A673 (cell line): ENCODE measurements around the gene DGKQ.

ENCODE experiments used
- EZH2 ChIP-seq: fragments of 200-600 bp; sonication (generic); IDR thresholded peaks from 2 replicates; pipeline ENCODE4 v1.6.1; 2017; ENCODE audit warnings: borderline replicate concordance, low read depth, mild to moderate bottlenecking, mixed read lengths, antibody characterized with exemption, low read length; ENCODE audit not compliant: poor library complexity, severe bottlenecking
- TF ChIP-seq, protein P1 (sequence below): fragments of 300-800, 200-600 bp; sonication (generic); conservative IDR thresholded peaks from 2 replicates; pipeline ENCODE4 v1.5.1; 2017; ENCODE audit warnings: low read depth, mild to moderate bottlenecking, antibody characterized with exemption, low read length, moderate library complexity, mixed read lengths

DNA sequence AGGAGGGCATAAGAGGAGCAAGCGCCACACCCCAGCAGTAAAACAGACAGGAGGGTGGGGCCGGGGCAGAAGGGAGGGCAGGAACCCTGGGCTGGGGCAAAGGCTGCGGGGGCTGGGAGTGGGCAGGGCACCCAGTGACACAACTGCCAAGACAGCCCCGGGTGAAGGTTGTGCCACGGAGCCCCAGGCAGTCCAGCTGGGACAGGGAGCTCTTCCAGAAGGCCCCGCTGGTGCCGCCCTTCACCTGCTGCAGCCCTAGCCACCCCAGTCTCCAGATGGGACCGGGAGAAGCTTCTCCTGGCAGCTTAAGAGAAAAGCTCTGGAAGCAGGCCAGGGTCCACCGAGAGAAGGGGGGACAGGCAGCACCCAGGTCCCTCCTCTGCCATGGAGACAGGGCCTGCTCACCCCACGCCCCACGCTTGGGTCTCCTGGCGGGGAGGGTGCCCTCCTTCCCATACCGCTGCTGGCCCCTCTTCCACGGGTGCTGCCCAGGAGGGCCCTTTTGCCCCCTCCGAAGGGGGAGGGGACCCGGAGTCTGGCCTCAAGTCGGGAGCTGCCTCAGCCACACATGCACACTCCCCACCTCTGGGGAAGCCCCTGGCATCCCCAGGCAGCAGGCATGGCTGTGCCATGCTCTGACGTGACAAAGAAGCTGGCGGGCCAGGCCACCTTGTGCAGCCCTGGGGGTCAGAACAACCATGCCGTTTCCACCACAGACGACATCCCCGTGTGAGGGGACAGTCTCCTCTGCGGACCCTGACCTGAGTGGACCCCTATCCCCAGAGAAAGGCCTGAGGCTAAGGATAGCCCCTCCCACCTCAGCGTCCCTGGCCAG, 1.5 kb downstream of the DGKQ start:
- TF ChIP-seq, protein P1, sequence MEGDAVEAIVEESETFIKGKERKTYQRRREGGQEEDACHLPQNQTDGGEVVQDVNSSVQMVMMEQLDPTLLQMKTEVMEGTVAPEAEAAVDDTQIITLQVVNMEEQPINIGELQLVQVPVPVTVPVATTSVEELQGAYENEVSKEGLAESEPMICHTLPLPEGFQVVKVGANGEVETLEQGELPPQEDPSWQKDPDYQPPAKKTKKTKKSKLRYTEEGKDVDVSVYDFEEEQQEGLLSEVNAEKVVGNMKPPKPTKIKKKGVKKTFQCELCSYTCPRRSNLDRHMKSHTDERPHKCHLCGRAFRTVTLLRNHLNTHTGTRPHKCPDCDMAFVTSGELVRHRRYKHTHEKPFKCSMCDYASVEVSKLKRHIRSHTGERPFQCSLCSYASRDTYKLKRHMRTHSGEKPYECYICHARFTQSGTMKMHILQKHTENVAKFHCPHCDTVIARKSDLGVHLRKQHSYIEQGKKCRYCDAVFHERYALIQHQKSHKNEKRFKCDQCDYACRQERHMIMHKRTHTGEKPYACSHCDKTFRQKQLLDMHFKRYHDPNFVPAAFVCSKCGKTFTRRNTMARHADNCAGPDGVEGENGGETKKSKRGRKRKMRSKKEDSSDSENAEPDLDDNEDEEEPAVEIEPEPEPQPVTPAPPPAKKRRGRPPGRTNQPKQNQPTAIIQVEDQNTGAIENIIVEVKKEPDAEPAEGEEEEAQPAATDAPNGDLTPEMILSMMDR = no peak
- no peak for TF ChIP-seq EZH2
